ENCODE data around the gene RUVBL1.

Gene RUVBL1

GRCh38 chr3:128063865-128064264 lies 59.7 kb downstream of the RUVBL1 start:
- Histone ChIP-seq H3K27ac (no peak overlapping the region), H3K4me2 (ENCODE audit: low read length) (no peak overlapping the region), H3K9me3 (ENCODE audit: control insufficient read depth, low read length) (no peaks in the 10 kb centered on the region), H2AFZ (no peak overlapping the region), H3K9ac (no peak overlapping the region), H3K4me1 (no peaks in the 10 kb centered on the region), H3K79me2 (peaks cover 13% of the 10 kb centered on the region), H3K4me3 (ENCODE audit: low read depth, low read length) (no peak overlapping the region), H3K36me3 (ENCODE audit: control insufficient read depth, insufficient read depth, low read length) (no peaks in the 10 kb centered on the region), H3K27me3 (ENCODE audit: control insufficient read depth, insufficient read depth, low read length) (no peaks in the 10 kb centered on the region)
- no peak for TF ChIP-seq CTCF (IDR thresholded peaks at IDR 0.05)

- Histone ChIP-seq H3K27me3 (ENCODE audit: control insufficient read depth, insufficient read depth, low read length) (no peaks in the 10 kb centered on the region), H3K4me3 (ENCODE audit: low read depth, low read length) (no peak overlapping the region), H3K4me2 (ENCODE audit: low read length) (no peak overlapping the region), H3K9me3 (ENCODE audit: control insufficient read depth, low read length) (no peaks in the 10 kb centered on the region), H3K4me1 (no peaks in the 10 kb centered on the region), H3K79me2 (peaks cover 18% of the 10 kb centered on the region), H2AFZ (no peak overlapping the region), H3K9ac (no peak overlapping the region), H3K27ac (no peak overlapping the region), H3K36me3 (ENCODE audit: control insufficient read depth, insufficient read depth, low read length) (no peaks in the 10 kb centered on the region)
- TF ChIP-seq CTCF (IDR thresholded peaks at IDR 0.05): no peak
These were observed 61.4 kb downstream of the RUVBL1 start for GRCh38 chr3:128062033-128062745.

GRCh38 chr3:128060473-128061381 lies 62.9 kb downstream of the RUVBL1 start:
- no peak for TF ChIP-seq CTCF (IDR thresholded peaks at IDR 0.05)
- H3K79me2 ChIP-seq: peaks cover 21% of the 10 kb centered on the region
- H3K36me3 ChIP-seq (ENCODE audit: control insufficient read depth, insufficient read depth, low read length): no peaks in the 10 kb centered on the region

GRCh38 chr3:128056258-128056657 lies 67.4 kb downstream of the RUVBL1 start:
- H3K4me2 ChIP-seq (ENCODE audit: low read length): no peak overlapping the region
- H3K9me3 ChIP-seq (ENCODE audit: control insufficient read depth, low read length): no peaks in the 10 kb centered on the region
- H3K36me3 ChIP-seq (ENCODE audit: control insufficient read depth, insufficient read depth, low read length): no peaks in the 10 kb centered on the region
- peaks cover 31% of the 10 kb centered on the region for H3K79me2 ChIP-seq
- TF ChIP-seq CTCF (IDR thresholded peaks at IDR 0.05): no peak
- H3K27me3 ChIP-seq (ENCODE audit: control insufficient read depth, insufficient read depth, low read length): no peaks in the 10 kb centered on the region
- no peak overlapping the region for H2AFZ ChIP-seq
- H3K4me1 ChIP-seq: peaks cover 14% of the 10 kb centered on the region
- H3K27ac ChIP-seq: no peak overlapping the region
- H3K9ac ChIP-seq: no peak overlapping the region
- H3K4me3 ChIP-seq (ENCODE audit: low read depth, low read length): no peak overlapping the region

More at GRCh38 chr3:128060473-128061381, 62.9 kb downstream of the RUVBL1 start:
- Histone ChIP-seq H3K27ac (no peak overlapping the region), H3K27me3 (ENCODE audit: control insufficient read depth, insufficient read depth, low read length) (no peaks in the 10 kb centered on the region), H3K9me3 (ENCODE audit: control insufficient read depth, low read length) (no peaks in the 10 kb centered on the region), H3K4me1 (no peaks in the 10 kb centered on the region), H2AFZ (no peak overlapping the region), H3K9ac (no peak overlapping the region), H3K4me3 (ENCODE audit: low read depth, low read length) (no peak overlapping the region), H3K4me2 (ENCODE audit: low read length) (no peak overlapping the region)

All from parathyroid adenoma (tissue), 2 donors.